HG03565 (cell line): ENCODE results near the gene PPP1R9B.

Experiments used
- ATAC-seq: cut with Tn5 transposase; IDR thresholded peaks from one replicate; pipeline ENCODE4 v1.9.1; 2021; ENCODE audit warnings: mild to moderate bottlenecking, moderate library complexity; ENCODE audit not compliant: unreplicated experiment

PPP1R9B gene

GRCh38 chr17:50157891-50158290 lies 7.4 kb upstream of the PPP1R9B start:
- no peak for ATAC-seq

GRCh38 chr17:50155115-50155819 lies 4.8 kb upstream of the PPP1R9B start:
- no peak for ATAC-seq

GRCh38 chr17:50154604-50155003 lies 4.1 kb upstream of the PPP1R9B start:
- ATAC-seq: no peak

- ATAC-seq: no peak
Measured at GRCh38 chr17:50153650-50154575, 3.4 kb upstream of the PPP1R9B start.

- ATAC-seq: no peak
Measured at GRCh38 chr17:50152736-50153135, 2.3 kb upstream of the PPP1R9B start.

- no peak for ATAC-seq
Measured at GRCh38 chr17:50151937-50152547, 1.6 kb upstream of the PPP1R9B start.

GRCh38 chr17:50151041-50151936 lies 812 bp upstream of the PPP1R9B start:
- no peak for ATAC-seq

GRCh38 chr17:50149417-50150353 lies 792 bp downstream of the PPP1R9B start:
- ATAC-seq: no peak

- ATAC-seq: no peak
Measured at GRCh38 chr17:50149091-50149416, 1.4 kb downstream of the PPP1R9B start.

- ATAC-seq: peak; percentile 27
Measured at GRCh38 chr17:50148226-50149090, 2.0 kb downstream of the PPP1R9B start.

GRCh38 chr17:50147841-50148225 lies 2.6 kb downstream of the PPP1R9B start:
- ATAC-seq: no peak

- no peak for ATAC-seq
Measured at GRCh38 chr17:50146927-50147665, 3.4 kb downstream of the PPP1R9B start.

- no peak for ATAC-seq
Measured at GRCh38 chr17:50146230-50146926, 4.1 kb downstream of the PPP1R9B start.

GRCh38 chr17:50145532-50146229 lies 4.8 kb downstream of the PPP1R9B start:
- no peak for ATAC-seq

GRCh38 chr17:50144845-50145531 lies 5.5 kb downstream of the PPP1R9B start:
- no peak for ATAC-seq

- no peak for ATAC-seq
Measured at GRCh38 chr17:50144355-50144754, 6.1 kb downstream of the PPP1R9B start.
